ENCODE measurements around the gene MTG1. TPM values are rescaled to one million over a fixed set of nuclear protein-coding genes. Genes with fewer than 3 reads are reported as not detected.
A peak's percentile ranks its signal among the peaks of the same experiment; 100 is the strongest.

The MTG1 gene
- total and polyA plus RNA-seq, 12 donors: 24.0 to 118 (median 48.8) TPM

- Histone ChIP-seq H3K9me3 (replicated peaks in 1 of 3) (no peaks in the 10 kb centered on the region), H3K27me3 (no peaks in the 10 kb centered on the region), H3K4me1 (replicated peaks in 1 of 2) (peaks cover 6 to 14% of the 10 kb centered on the region in 2 donors), H3K36me3 (replicated peaks in 1 of 2) (peaks cover 0 to 4% of the 10 kb centered on the region in 2 donors), H3K27ac (no peak overlapping the region), H3K4me3 (no peak overlapping the region)
- intact Hi-C loops (cut with DNase I): no loop called here
- peak in 1 of 7 donors; percentile 45 for DNase-seq
- TF ChIP-seq CTCF (IDR thresholded peaks at IDR 0.05) (no peak), POLR2A (IDR thresholded peaks at IDR 0.05) (no peak)
- WGBS, 4 donors: 81 to 88% (median 87%) methylated on average over 12 of the region's 12 CpGs
These were observed 2.0 kb upstream of the MTG1 start for GRCh38 chr10:133391761-133392518.

- TF ChIP-seq CTCF (IDR thresholded peaks at IDR 0.05) (no peak), POLR2A (IDR thresholded peaks at IDR 0.05) (no peak)
These were observed 425 bp upstream of the MTG1 start for GRCh38 chr10:133393401-133394063.

GRCh38 chr10:133394801-133395221, 854 bp downstream of the MTG1 start:
- TF ChIP-seq POLR2A (IDR thresholded peaks at IDR 0.05) (no peak), CTCF (IDR thresholded peaks at IDR 0.05) (no peak)
- peak in 3 of 7 donors; percentile 16 to 50 (median 23) for DNase-seq
- intact Hi-C loops (cut with DNase I): no loop called here

More at GRCh38 chr10:133393401-133394063, 425 bp upstream of the MTG1 start:
- Histone ChIP-seq H3K9me3 (replicated peaks in 1 of 3) (no peaks in the 10 kb centered on the region), H3K4me3 (peak overlapping the region in 2 of 4 donors; percentile 76 to 80), H3K36me3 (replicated peaks in 1 of 2) (peaks cover 0 to 14% of the 10 kb centered on the region in 2 donors), H3K27me3 (no peaks in the 10 kb centered on the region), H3K27ac (peak overlapping the region in 2 of 5 donors; percentile 82 to 83), H3K4me1 (replicated peaks in 1 of 2) (peaks cover 6 to 14% of the 10 kb centered on the region in 2 donors)
- peak in 1 of 7 donors; percentile 55 for DNase-seq
- 29 to 47% (median 32%) methylated on average over 17 to 27 of the region's 27 CpGs for WGBS, 4 donors
- intact Hi-C loops (cut with DNase I): no loop called here

GRCh38 chr10:133396035-133396624, 2.2 kb downstream of the MTG1 start:
- no peak for TF ChIP-seq CTCF (IDR thresholded peaks at IDR 0.05)
- TF ChIP-seq POLR2A (IDR thresholded peaks at IDR 0.05): no peak
- intact Hi-C loops (cut with DNase I): no loop called here
- Histone ChIP-seq H3K4me3 (no peak overlapping the region), H3K27ac (no peak overlapping the region), H3K36me3 (replicated peaks in 1 of 2) (peaks cover 0 to 35% of the 10 kb centered on the region in 2 donors), H3K9me3 (replicated peaks in 1 of 3) (no peaks in the 10 kb centered on the region), H3K27me3 (no peaks in the 10 kb centered on the region), H3K4me1 (replicated peaks in 1 of 2) (peaks cover 15 to 23% of the 10 kb centered on the region in 2 donors)
- DNase-seq: peak in 2 of 7 donors; percentile 14 to 51
- WGBS, 4 donors: 92 to 94% (median 93%) methylated on average over 17 to 19 of the region's 19 CpGs

More at GRCh38 chr10:133394801-133395221, 854 bp downstream of the MTG1 start:
- Histone ChIP-seq H3K9me3 (replicated peaks in 1 of 3) (no peaks in the 10 kb centered on the region), H3K27ac (peak overlapping the region in 4 of 5 donors; percentile 8 to 83 (median 74)), H3K4me3 (peak overlapping the region in 3 of 4 donors; percentile 76 to 94 (median 80)), H3K4me1 (replicated peaks in 1 of 2) (peaks cover 6 to 14% of the 10 kb centered on the region in 2 donors), H3K36me3 (replicated peaks in 1 of 2) (peaks cover 0 to 27% of the 10 kb centered on the region in 2 donors), H3K27me3 (no peaks in the 10 kb centered on the region)
- WGBS, 4 donors: 22 to 45% (median 27%) methylated on average over 13 to 21 of the region's 21 CpGs

Measured in adrenal gland (tissue), 12 donors.